GM19023 (cell line): ENCODE data around the gene PITRM1.

ENCODE experiments used
- ATAC-seq: cut with Tn5 transposase; IDR thresholded peaks from one replicate; pipeline ENCODE4 v1.9.1; 2021; ENCODE audit warnings: mild to moderate bottlenecking, moderate library complexity; ENCODE audit not compliant: unreplicated experiment

PITRM1 gene

DNA sequence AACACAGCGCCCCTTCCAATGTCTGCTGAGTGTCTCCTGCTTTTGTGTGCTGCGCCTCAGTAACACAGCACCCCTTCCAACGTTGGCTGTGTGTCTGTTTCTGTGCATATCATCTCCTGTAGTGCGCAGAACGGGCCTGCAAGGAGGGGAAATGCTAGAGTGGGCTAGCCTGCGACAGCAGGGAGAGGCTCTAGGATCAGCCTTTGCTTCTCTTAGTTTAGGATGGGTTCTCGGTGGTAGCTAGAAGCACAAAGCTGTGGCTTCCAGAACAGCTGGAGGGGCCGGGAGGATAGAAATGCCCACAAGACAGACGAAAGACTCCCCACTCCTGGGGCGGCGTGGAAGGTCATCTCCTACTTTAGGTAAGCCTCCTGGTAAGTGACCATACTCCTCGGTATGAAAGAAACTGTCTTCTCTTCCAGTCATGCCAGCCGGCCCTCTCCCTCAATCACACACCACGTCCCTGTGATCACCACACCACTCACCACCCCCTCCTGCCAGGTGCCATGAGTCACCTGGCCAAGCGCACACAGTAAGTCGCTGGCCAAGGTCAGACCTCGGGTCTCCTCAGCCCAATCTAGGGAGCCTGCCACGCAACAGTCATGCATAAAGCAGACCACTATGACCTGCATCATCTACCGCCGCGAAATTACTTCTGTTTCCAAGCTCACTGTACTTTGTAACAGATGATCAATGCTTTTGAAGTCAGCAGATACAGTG, 4.8 kb downstream of the PITRM1 start:
- no peak for ATAC-seq

DNA sequence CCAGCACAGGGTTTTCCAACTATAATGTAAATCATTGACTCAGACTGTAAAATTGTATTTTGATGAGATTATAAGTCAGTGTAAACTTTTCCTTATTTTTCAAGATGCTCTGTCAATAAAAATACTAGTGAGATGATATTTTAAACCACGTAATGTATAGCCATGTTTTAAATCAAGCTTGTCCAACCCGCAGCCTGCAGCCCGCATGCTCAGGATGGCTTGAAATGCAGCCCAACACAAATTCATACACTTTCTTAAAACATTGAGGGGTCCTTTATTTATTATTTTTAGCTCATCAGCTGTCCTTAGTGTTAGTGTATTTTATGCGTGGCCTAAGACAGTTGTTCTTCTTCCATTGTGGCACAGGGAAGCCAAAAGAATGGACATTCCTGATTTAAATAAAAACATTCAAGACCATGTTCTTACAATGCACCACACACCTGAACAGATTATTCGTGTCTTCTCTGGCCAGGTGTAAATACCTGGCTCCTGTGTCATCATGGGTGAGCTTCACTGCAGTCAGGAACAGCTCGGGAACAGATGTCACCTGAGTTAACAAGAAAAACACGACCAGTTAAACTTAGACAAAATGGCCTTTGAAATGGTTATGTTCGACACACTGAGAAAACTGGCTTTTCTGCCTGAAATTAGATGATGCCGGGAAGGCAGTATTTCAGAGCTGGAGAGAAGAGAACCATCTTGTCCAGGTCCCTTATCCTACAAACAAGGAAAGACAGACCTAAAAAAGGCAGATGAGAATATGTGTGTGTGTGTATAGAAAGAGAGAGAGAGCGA, 5.9 kb downstream of the PITRM1 start:
- ATAC-seq = no peak

DNA sequence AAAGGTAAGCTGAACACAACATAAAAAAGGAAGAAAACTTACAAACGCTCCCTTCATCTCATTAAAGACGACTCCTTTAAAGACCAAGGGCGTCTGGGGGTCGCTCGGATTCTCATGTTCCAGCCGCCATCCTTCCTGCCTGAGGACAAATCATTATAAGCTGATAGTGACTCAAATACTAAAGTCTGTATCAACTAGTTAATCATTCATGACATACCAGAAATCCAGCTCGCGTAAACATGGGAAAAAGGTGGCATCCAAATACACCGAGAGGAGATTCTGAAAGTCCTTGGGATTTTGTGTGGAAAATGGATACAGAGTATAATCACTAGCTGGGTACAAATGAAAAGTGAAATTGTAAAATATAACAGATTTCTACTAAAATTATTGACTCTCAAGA, 7.4 kb downstream of the PITRM1 start:
- no peak for ATAC-seq

DNA sequence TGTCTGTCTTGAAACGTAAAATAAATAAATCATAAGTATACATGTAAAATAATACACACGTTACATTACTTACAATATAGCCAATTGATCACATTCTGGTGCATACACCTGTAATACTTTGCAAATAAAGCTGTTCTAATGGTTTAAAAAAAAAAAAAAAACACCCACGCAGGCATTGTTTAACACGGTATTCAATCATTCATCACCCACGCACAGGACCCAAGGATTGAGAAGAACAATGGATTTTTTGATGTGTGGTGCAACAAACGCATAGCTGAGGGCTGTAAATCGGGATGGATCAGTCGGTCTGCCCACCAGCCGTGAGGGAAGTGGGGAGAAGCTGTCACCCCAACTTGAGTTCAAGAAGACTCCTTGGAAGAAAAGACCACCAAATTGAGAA, 8.7 kb downstream of the PITRM1 start:
- no peak for ATAC-seq

DNA sequence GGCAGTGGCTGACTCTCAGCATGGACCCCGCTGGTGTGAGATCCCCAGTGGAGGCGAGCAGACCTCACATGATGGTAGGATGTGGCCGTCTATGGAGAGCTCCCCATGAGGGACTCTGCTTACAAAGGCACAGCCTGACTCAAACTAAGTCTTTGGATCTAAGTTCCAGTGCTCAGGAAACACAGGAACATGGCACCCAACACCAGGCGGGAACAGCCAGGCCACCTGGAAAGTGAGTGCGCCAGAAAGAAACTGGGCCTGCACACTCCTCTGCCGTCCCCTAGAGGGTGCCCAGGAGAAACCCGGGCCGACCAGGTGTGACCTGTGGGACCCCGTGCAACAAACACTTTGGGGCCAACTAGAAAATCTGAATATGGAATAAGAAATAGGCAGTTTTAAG, 10.0 kb downstream of the PITRM1 start:
- no peak for ATAC-seq

DNA sequence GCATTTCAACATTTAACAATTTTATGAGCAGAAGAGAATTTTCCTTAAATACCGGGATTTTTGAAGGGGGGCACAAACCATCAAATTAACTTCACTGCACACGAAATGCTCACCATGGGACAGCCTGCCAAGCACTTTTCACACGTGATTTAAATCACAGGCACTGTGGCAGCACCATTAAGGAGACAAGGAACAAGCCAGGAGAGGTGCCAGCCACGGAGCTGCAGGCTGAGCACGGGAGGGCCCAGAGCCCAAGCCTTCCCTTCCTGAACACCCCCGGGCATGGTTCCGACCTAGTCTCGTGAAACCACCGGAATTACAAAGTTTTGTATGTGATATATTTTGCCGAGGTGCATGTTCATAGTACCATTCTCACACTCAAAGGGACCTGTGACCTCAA, 13.4 kb downstream of the PITRM1 start:
- ATAC-seq = no peak

DNA sequence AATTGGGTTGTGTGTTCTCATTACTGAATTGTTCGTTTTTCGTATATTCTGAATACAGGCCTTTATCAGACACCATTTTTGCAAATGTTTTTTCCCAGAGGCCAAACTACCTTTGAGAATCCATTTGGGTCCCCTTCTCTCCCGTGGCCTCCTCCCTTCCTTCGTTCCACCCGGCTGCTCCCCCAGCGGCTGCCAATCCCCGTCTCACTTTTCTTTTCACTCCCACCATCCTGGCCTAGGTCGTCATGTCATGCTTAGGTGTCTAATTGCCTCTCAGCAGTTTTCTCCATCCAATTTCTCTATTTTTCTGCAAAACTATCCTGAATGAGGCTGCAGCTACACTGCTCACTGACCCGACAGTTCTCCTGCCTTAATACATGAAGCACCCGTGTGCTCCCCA, 17.9 kb downstream of the PITRM1 start:
- no peak for ATAC-seq

DNA sequence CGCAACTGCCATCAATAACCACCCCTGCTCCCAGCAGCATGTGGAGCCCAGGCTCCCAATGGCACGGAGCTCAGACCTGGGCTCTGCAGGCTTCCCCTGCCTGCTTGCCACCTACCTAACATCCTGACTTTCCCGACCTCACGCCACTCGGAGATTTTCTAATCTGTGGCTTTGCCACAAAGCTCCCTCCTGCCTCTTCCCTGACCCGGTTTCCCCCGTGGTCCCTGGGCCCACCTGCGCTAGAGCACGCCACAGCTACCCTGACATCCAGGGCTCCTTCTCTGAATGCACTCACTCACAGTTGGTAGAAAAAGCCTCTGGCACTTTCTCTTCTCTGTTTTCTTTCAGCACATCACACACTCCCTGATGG, 20.0 kb downstream of the PITRM1 start:
- no peak for ATAC-seq

DNA sequence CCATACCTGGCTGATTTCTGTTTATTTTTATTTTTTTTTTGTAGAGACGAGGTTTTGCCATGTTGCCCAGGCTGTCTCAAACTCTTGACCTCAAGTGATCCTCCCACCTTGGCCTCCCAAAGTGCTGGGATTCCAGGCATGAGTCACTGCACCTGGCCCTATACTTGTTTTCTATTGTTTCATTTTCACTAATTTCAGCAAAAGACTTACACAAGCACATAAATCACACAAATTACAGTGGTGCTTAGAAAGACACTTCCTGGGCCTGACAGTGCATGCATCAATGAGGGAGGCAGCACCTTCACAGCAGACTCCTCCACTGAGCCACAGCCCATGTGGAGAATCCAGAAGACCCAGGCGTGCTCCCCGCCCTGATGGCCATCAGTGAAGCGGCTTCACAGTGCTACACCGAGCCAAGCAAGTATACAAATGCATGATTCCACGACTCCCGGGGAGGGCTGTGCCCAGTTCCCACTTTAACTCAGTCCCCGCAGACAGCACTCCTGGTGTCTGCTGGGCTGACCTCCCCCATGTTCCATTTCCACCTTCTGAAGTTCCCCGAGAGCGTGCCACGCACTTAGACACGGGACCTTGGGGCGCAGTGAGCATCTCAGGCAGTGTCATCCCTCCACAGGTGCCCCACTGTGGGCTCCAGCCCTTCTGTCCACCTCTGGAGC, 20.6 kb downstream of the PITRM1 start:
- no peak for ATAC-seq

DNA sequence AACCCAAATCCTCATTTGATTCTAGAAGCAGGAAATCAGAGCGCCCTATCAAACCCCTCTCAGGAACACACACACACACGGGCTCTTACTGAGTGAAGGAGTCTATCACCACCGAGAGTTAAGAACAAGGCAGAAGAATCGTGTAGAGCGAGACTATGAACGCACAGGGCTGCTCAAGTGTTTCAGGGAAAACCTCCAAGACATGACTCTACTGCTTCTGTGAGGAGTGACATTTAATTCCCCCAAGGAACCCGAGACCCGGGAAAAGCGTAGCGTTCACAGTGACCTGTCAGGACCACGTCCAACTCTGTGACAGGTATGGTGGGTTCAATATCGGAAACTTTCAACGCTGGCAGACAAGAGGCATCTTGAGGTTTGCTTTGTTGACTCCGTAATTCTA, 21.6 kb downstream of the PITRM1 start:
- ATAC-seq = no peak

DNA sequence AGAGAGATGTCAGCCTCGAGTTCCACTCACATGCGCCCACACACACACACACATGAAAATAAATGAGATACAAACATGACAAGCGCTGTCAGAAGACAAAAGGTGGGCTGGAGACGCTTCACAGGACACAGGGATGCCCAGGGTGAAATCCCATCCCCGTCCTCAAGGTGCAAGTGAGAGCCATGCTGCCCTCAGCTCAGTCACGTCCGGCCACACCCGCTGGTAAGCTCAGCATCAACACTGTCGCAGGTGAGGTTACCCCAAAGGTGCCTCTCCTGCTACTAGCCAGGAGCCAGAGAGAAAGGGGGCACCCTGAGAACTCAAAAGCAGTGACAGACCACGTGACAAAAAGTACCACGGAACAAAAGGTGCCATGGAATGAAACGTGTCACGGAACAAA, 22.2 kb downstream of the PITRM1 start:
- ATAC-seq = no peak

DNA sequence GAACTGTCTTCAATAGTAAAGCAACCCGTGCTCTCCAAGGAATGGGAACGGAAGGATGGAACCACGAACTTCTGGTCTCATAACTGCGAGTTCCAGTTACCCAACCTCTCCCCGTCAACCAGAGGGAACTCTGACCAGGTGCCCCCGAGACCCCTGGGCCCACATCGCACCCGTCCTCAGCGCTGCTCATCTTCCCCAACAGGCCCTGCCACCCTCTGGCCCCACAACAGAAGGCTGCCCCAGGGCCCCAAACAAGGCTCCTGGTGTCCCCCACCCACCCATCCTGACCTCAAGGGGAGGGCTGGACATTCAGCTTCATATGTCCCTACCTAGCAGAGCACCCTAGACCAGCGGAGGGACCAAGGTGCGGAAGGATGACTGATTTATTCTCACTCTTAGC, 22.7 kb downstream of the PITRM1 start:
- ATAC-seq = no peak

DNA sequence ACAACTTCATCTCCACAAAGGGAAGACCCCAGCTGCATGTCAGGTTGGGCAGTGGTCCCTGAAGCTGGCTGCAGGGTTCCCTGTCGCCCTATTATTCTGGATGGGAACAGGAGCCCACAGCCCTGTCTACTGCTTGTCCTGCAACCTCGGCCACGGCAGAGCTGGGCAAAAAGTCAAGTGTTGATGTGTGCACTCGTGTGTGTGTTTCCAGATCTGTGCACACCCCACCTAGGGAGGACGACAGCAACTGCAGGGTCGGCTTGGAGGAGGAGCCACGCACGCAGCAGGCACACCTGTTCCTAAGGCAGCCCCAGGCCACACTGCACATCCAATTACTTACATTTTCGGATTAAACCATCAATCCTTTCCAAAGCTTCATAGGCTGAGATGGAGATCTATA, 23.6 kb downstream of the PITRM1 start:
- ATAC-seq = no peak

DNA sequence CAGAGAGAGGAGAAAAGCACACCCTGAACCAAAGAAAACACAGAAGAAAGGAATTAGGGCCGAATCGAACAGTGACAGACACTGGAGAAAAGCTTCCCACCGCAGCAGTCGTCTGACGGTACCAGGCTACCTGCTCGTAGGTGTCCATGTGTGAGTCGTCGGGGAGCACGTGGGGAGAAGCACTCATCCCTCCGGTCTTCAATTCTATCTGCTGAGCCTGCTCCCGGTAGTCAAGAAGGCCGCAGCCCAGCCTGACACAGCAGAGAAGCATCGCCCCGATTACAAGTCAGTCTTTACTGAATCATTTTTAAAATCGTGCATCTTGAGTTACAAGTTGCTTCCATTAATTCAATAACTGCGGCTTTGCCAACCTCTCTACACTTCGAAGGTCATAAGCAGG, 24.5 kb downstream of the PITRM1 start:
- no peak for ATAC-seq

DNA sequence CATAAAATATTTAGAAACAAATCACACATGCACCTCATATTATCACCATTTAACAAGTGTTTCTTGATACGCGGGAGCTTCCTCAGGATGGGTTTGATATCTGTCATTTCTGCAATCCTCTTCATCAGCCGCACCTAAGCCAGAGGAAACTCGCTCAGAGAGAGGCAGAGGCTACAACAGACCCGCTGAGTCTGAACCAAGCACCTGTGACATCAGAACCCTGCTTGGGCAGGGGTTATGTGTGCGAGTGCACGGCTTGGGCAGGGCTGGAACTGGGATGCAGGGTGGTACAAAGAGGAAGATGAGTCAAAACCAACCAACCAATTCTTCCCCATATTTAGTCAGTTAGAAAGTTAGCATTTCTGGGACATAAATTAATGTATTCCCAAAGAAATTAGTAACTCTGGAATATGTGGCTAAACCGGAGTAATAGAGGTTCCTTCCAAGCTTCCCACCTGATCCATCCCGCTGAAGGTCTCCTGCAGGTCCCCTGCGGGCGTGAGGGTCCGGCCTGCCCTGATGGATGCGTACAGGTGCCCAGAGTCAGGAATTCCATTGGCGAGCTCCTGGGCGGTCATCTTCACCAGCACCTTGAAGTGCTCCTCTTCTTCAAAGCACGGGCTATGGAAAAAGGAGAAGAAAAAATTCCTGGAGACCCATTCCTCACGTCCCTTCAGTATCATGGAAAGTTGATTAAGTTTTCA, 25.3 kb downstream of the PITRM1 start:
- no peak for ATAC-seq

DNA sequence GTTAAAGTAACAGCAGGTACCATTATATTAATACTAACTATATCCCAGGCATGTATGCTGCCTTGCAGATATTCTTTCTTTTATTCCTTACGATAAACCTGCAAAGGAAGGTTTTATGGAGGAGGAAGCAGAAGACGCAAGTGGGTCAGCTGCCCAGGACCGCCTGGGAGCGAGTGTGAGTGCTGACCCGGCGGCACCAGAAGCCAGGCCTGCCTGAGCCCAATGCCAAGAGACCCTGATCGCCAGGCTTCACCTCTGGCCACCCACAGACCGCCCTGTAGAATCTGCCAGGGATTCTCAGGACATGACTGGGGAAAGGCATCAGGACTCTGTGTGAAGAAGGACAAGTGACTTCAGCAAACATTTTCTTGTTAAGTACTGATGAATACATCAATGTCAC, 26.3 kb downstream of the PITRM1 start:
- ATAC-seq = no peak

DNA sequence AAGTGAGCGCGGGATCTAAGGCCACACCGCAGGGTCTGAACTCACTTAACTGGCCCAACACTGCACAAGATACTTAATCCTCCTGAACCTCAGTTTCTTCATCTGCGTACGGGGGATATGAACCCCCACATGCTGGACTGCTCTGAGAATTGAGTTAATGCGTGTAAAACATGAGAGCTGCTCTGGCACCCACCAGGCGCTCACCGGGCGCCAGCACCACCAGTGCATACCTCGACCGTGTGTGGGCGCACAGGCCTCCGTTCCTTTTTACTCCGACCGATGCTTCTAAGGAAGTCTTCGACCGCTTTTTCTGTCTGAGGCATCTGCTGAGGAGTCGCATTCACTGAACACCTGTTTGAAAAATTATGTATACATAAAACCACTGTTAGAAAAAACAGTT, 27.2 kb downstream of the PITRM1 start:
- no peak for ATAC-seq

DNA sequence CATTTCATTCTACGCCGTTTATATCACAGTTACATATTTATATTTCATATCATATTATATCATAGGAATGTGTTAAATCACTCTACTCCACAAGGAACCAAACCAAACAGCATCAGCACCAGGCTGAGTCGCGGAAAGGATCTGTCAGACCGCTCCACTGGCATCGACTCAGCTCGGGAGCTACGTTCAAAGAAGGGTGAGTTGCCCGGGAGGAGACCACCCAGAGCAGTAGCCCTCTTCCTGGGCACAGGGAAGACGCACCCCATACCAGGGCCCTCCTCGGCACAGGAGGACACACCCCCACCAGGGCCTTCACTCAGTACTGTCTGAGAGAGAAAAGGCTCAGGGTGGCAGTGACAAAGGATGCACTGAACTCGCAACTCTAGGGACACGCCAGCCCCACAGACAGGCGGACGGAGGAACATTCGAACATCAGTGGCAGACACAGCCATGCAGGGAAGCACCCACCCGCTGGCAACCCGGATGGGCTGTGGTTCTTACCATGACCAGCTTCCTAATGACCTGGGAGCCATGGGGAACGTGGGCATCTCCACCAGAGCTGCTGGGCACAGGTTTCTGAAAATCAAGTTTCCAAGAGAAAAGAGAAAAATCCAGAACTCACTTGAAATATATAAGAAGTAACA, 28.7 kb downstream of the PITRM1 start:
- ATAC-seq = no peak

DNA sequence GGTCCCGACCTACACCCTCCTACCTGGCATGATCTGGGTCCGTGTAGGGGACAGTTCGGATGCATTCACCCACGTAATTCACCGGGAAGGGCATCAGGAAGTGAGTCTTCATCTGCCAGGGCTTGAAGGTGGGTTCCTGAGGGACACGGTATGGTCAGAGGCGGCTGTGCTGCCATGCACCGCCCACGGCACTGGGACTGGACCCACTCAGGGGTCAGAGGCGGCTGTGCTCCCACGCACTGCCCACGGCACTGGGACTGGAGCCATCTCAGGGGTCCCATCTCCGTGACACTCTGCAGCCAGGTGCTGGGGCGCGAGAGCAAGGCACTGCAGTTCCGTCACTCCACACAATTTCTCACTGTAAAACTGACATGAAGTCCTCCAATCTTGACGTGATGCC, 29.2 kb downstream of the PITRM1 start:
- ATAC-seq = no peak

DNA sequence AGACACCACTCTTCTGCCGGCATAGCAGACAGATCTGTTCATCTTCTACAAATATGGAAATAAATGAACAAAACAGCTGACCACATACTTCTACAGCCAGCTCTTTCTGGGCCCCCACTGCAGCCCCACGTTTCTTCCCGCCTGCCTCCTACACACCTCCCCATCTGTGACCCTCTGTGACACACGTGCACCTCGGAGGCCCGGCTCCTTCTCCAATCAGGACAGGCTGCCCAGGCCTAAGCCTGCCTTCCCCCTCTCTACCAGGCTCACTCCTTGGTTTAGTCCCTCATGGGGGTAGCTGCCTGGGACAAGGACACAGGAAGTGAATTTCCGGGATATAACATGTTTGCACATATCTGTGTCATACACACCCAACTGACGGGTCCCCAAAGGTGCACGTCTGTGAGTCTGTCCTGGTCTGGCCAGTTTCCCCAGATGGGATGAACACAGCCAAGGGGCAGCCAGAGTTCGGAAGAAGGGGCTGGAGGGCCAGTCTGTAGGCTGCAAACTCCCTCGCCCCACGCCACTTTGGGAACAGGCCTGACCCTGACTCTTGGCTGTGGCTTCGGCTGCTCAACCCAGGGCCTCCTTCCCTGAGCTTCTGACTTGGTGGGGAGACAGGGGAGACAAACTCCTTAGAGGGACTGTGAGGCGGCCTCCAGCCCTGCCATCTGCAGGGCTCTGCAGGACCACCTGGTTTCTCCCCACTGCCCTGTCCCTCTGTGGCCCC, 30.3 kb downstream of the PITRM1 start:
- no peak for ATAC-seq
